ENCODE results near the gene ALPL. TPM values are rescaled to one million over a fixed set of nuclear protein-coding genes. Genes with fewer than 3 reads are reported as not detected.

ALPL gene
- total and polyA plus RNA-seq, 9 of the 15 experiments (the other 6 are each of a cell fraction or from before 2014, with no cell fraction given): 0.04 to 0.38 (median 0.18) TPM; not detected in 4

- no peak overlapping the region for H3K4me2 ChIP-seq (ENCODE audit: insufficient read depth, low read length)
- POLR2A ChIA-PET: interaction anchor here (0.9 kb wide), 1 partner anchor 19 kb away, joined by 3 read pairs; no protein-coding TSS in a partner anchor
- FAIRE-seq: no peak
- no peak for DNase-seq (ENCODE audit: extremely low read depth in 1 of 4, low spot score in 3 of 4)
- WGBS (ENCODE audit: insufficient coverage, low coverage, missing lambda C conversion rate): 24% methylated on average over 10 of the region's 10 CpGs
- intact Hi-C loops (cut with micrococcal nuclease): no loop called here
- H3K4me3 ChIP-seq: no peak overlapping the region
- no peaks in the 10 kb centered on the region for H3K36me3 ChIP-seq (ENCODE audit: control insufficient read depth, insufficient read depth, low read length)
- no peak overlapping the region for H2AFZ ChIP-seq (ENCODE audit: low read depth, low read length)
- TF ChIP-seq SAP30 (IDR thresholded peaks at IDR 0.05; ENCODE audit: borderline replicate concordance, insufficient read depth, low read depth, low read length, poor library complexity, severe bottlenecking) (no peak), DNMT1 (IDR thresholded peaks at IDR 0.05) (no peak), KHSRP (IDR thresholded peaks at IDR 0.05) (no peak), NBN (IDR thresholded peaks at IDR 0.05; ENCODE audit: low read depth) (no peak), ZNF699 (CRISPR knock-in tag; IDR thresholded peaks at IDR 0.05; ENCODE audit: insufficient replicate concordance) (no peak), MAZ (CRISPR knock-in tag; conservative IDR thresholded peaks at IDR 0.05 in 1 of 2, IDR thresholded peaks at IDR 0.05 in 1 of 2) (no peak), STAT5B (CRISPR knock-in tag; IDR thresholded peaks at IDR 0.05) (no peak), TARDBP (IDR thresholded peaks at IDR 0.05) (no peak), THRA (IDR thresholded peaks at IDR 0.05) (no peak), BRD4 (IDR thresholded peaks at IDR 0.05) (no peak), SMAD2 (IDR thresholded peaks at IDR 0.05; ENCODE audit: low read depth, low read length) (no peak), TFAM (CRISPR knock-in tag; conservative IDR thresholded peaks at IDR 0.05) (no peak), FOXK2 (conservative IDR thresholded peaks at IDR 0.05 in 1 of 2, IDR thresholded peaks at IDR 0.05 in 1 of 2; ENCODE audit: low read depth in 2 of 2) (no peak), DACH1 (IDR thresholded peaks at IDR 0.05; ENCODE audit: partially characterized antibody) (no peak)
- TF ChIP-seq, protein P1, sequence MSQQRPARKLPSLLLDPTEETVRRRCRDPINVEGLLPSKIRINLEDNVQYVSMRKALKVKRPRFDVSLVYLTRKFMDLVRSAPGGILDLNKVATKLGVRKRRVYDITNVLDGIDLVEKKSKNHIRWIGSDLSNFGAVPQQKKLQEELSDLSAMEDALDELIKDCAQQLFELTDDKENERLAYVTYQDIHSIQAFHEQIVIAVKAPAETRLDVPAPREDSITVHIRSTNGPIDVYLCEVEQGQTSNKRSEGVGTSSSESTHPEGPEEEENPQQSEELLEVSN (IDR thresholded peaks at IDR 0.05; ENCODE audit: borderline replicate concordance in 1 of 2, extremely low read depth in 1 of 2, insufficient read depth in 1 of 2, insufficient read length in 1 of 2, low read depth in 1 of 2, low read length in 1 of 2, poor library complexity in 1 of 2, severe bottlenecking in 1 of 2): no peak
- TF ChIP-seq, protein P2, sequence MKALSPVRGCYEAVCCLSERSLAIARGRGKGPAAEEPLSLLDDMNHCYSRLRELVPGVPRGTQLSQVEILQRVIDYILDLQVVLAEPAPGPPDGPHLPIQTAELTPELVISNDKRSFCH (CRISPR knock-in tag; IDR thresholded peaks at IDR 0.05): no peak
- TF ChIP-seq, protein P2 (tag; IDR thresholded peaks at IDR 0.05): no peak
- no peak overlapping the region for H3K9ac ChIP-seq (ENCODE audit: insufficient read depth in 1 of 2, low read depth in 2 of 2, low read length in 2 of 2)
- in situ Hi-C loops (cut with MboI): no loop called here
- H3K9me3 ChIP-seq (replicated peaks; ENCODE audit: control insufficient read depth, insufficient read depth, low read depth, low read length): no peaks in the 10 kb centered on the region
- no peaks in the 10 kb centered on the region for H3K79me2 ChIP-seq (ENCODE audit: control insufficient read depth, insufficient read depth, low read length)
- peaks cover 0 to 21% of the 10 kb centered on the region in 2 experiments; a peak in 2 of 5 replicates for H3K4me1 ChIP-seq (replicated peaks in 1 of 2; ENCODE audit: control insufficient read depth in 2 of 2, insufficient read depth in 2 of 2, low read length in 2 of 2)
- no peak for ATAC-seq
- CTCF ChIA-PET (ENCODE audit: low intra/inter-chr PET ratio): no interaction called here
- H4K20me1 ChIP-seq (replicated peaks; ENCODE audit: control insufficient read depth, insufficient read depth, low read length): peaks cover 4% of the 10 kb centered on the region
- no peak overlapping the region for H3K27ac ChIP-seq (ENCODE audit: extremely low read depth, low read depth, low read length)
- no TSS peak for BruUV-seq (replicated peaks)
- no peaks in the 10 kb centered on the region for H3K9me1 ChIP-seq (ENCODE audit: control insufficient read depth, insufficient read depth, low read length)
- H3K27me3 ChIP-seq (ENCODE audit: control insufficient read depth in 2 of 2, insufficient read depth in 2 of 2, low read length in 2 of 2): peaks cover 0 to 16% of the 10 kb centered on the region in 2 experiments; a peak in 3 of 5 replicates
These were observed 59.7 kb downstream of the ALPL start for GRCh38 chr1:21568809-21569385.
